ENCODE measurements around the gene MELTF. TPM values are rescaled to one million over a fixed set of nuclear protein-coding genes. Genes with fewer than 3 reads are reported as not detected.
A peak's percentile ranks its signal among the peaks of the same experiment; 100 is the strongest.

Gene MELTF
- total and polyA plus RNA-seq, 2 of the 13 experiments (the other 11 are each of a cell fraction or from before 2014, with no cell fraction given) = 3.2 to 7.5 TPM

GRCh38 chr3:196990601-196991007, 39.0 kb downstream of the MELTF start (continued):
- TF ChIP-seq DZIP1 (CRISPR knock-in tag; IDR thresholded peaks at IDR 0.05) (no peak), KLF15 (CRISPR knock-in tag; IDR thresholded peaks at IDR 0.05; ENCODE audit: borderline replicate concordance) (no peak), MEIS2 (CRISPR knock-in tag; IDR thresholded peaks at IDR 0.05) (no peak), TIGD3 (CRISPR knock-in tag; IDR thresholded peaks at IDR 0.05; ENCODE audit: borderline replicate concordance) (no peak), HNF4G (IDR thresholded peaks at IDR 0.05; ENCODE audit: borderline replicate concordance, low read depth, low read length) (peak; percentile 75), HNF4G (CRISPR knock-in tag; IDR thresholded peaks at IDR 0.05; ENCODE audit: borderline replicate concordance, low read depth) (peak; percentile 27; the same call in 1 of the 2 replicates), ZXDC (CRISPR knock-in tag; IDR thresholded peaks at IDR 0.05) (no peak), ZNF432 (CRISPR knock-in tag; IDR thresholded peaks at IDR 0.05; ENCODE audit: borderline replicate concordance) (no peak), SYNCRIP (IDR thresholded peaks at IDR 0.05; ENCODE audit: insufficient read depth, low read depth, low read length) (no peak), MLX (CRISPR knock-in tag; IDR thresholded peaks at IDR 0.05) (no peak), NR2F6 (IDR thresholded peaks at IDR 0.05) (0 out of 2 replicates have a peak, but pooled peaks have one; percentile 19), NR2F6 (CRISPR knock-in tag; IDR thresholded peaks at IDR 0.05) (peak; percentile 38; the same call in 1 of the 2 replicates), TAF1 (CRISPR knock-in tag; IDR thresholded peaks at IDR 0.05) (no peak), ATF5 (CRISPR knock-in tag; IDR thresholded peaks at IDR 0.05; ENCODE audit: low read depth) (no peak), HMGA1 (CRISPR knock-in tag; conservative IDR thresholded peaks at IDR 0.05) (no peak), TOPORS (CRISPR knock-in tag; IDR thresholded peaks at IDR 0.05) (no peak), HBP1 (CRISPR knock-in tag; IDR thresholded peaks at IDR 0.05; ENCODE audit: low read depth) (no peak), SNAPC5 (CRISPR knock-in tag; IDR thresholded peaks at IDR 0.05; ENCODE audit: borderline replicate concordance) (no peak), ZBTB34 (CRISPR knock-in tag; IDR thresholded peaks at IDR 0.05) (0 out of 2 replicates have a peak, but pooled peaks have one; percentile 17)

All from HepG2 (cell line).